Stimulated activated CD4-positive, alpha-beta T cell treated with anti-CD3 and anti-CD28 coated beads, Interleukin-15, amount 100 ng/mL, for 48 hours (primary cell): ENCODE data around the gene CACNG4.

Source experiments
- DNase-seq, 2 donors: peaks; one replicate each; pipeline ENCODE4 v3.0.0-alpha.2; 2020; ENCODE audit warnings: low read depth in 2 of 2

CACNG4 gene

GRCh38 chr17:66944351-66945146 is 20.0 kb upstream of the CACNG4 start:
- DNase-seq: no peak

GRCh38 chr17:66945147-66945835 is 19.2 kb upstream of the CACNG4 start:
- no peak for DNase-seq

- no peak for DNase-seq
These were observed 18.3 kb upstream of the CACNG4 start for GRCh38 chr17:66946251-66946650.

GRCh38 chr17:66947311-66947710 is 17.2 kb upstream of the CACNG4 start:
- no peak for DNase-seq

- no peak for DNase-seq
These were observed 16.3 kb upstream of the CACNG4 start for GRCh38 chr17:66948061-66948750.

- DNase-seq: no peak
These were observed 15.0 kb upstream of the CACNG4 start for GRCh38 chr17:66949501-66949900.

- DNase-seq: no peak
These were observed 14.2 kb upstream of the CACNG4 start for GRCh38 chr17:66950325-66950724.

- DNase-seq: no peak
These were observed 13.5 kb upstream of the CACNG4 start for GRCh38 chr17:66950886-66951604.

- no peak for DNase-seq
These were observed 12.9 kb upstream of the CACNG4 start for GRCh38 chr17:66951605-66951953.

GRCh38 chr17:66952031-66952524 is 12.4 kb upstream of the CACNG4 start:
- no peak for DNase-seq

- DNase-seq: no peak
These were observed 11.6 kb upstream of the CACNG4 start for GRCh38 chr17:66952681-66953629.

- DNase-seq: no peak
These were observed 10.9 kb upstream of the CACNG4 start for GRCh38 chr17:66953630-66954020.

- DNase-seq: no peak
These were observed 9.9 kb upstream of the CACNG4 start for GRCh38 chr17:66954632-66955031.

- no peak for DNase-seq
These were observed 8.7 kb upstream of the CACNG4 start for GRCh38 chr17:66955821-66956220.

GRCh38 chr17:66956941-66957340 is 7.6 kb upstream of the CACNG4 start:
- no peak for DNase-seq

GRCh38 chr17:66957343-66957742 is 7.2 kb upstream of the CACNG4 start:
- no peak for DNase-seq

GRCh38 chr17:66957951-66958579 is 6.4 kb upstream of the CACNG4 start:
- no peak for DNase-seq

GRCh38 chr17:66959641-66960375 is 4.7 kb upstream of the CACNG4 start:
- DNase-seq: no peak

GRCh38 chr17:66960613-66961012 is 3.9 kb upstream of the CACNG4 start:
- no peak for DNase-seq

GRCh38 chr17:66963521-66963908 is 992 bp upstream of the CACNG4 start:
- DNase-seq: no peak
